Measurements from ENCODE around the gene SPACA4. TPM values are rescaled to one million over a fixed set of nuclear protein-coding genes. Genes with fewer than 3 reads are reported as not detected.

SPACA4 gene
- total RNA-seq, 1 donor from 2014 or later = not detected

- DNase-seq = no peak
- intact Hi-C loops (cut with DNase I) = loop anchor here (10.0 kb wide), 1 partner anchor 95 kb away; no protein-coding TSS in a partner anchor
- no peak for ATAC-seq (ENCODE audit: poor library complexity)
Measured at GRCh38 chr19:48639483-48640375, 33.2 kb downstream of the SPACA4 start.

- DNase-seq (no peak), ATAC-seq (ENCODE audit: poor library complexity) (no peak)
- intact Hi-C loops (cut with DNase I) = loop anchor here (10.0 kb wide), 1 partner anchor 93 kb away; no protein-coding TSS in a partner anchor
Measured at GRCh38 chr19:48641850-48642249, 35.3 kb downstream of the SPACA4 start.

GRCh38 chr19:48642862-48643261 is 36.3 kb downstream of the SPACA4 start:
- intact Hi-C loops (cut with DNase I) = loop anchor here (10.0 kb wide), 1 partner anchor 92 kb away; no protein-coding TSS in a partner anchor
- DNase-seq = no peak
- no peak for ATAC-seq (ENCODE audit: poor library complexity)

DNA sequence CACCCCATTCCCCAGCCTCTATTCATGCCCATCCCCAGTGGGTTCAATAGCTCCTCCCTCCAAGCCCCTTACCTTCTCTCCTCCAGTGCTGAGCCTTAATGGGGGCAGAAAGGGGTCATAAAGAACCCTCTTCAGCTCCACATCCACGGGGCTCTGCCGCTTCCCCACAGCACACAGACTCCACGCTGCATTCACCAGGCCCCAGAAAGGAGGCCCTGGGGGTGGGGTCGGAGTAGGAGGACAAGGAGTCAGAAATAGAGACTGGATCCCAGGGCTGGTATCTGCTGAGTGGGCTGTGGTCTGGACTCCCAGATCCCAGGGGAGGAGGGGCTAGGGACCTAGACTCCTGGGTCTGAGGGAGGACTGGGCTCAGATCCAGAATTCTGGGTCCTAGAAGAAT is 37.8 kb downstream of the SPACA4 start:
- DNase-seq (no peak), ATAC-seq (ENCODE audit: poor library complexity) (no peak)
- intact Hi-C loops (cut with DNase I) = loop anchor here (10.0 kb wide), 1 partner anchor 90 kb away; no protein-coding TSS in a partner anchor

DNA sequence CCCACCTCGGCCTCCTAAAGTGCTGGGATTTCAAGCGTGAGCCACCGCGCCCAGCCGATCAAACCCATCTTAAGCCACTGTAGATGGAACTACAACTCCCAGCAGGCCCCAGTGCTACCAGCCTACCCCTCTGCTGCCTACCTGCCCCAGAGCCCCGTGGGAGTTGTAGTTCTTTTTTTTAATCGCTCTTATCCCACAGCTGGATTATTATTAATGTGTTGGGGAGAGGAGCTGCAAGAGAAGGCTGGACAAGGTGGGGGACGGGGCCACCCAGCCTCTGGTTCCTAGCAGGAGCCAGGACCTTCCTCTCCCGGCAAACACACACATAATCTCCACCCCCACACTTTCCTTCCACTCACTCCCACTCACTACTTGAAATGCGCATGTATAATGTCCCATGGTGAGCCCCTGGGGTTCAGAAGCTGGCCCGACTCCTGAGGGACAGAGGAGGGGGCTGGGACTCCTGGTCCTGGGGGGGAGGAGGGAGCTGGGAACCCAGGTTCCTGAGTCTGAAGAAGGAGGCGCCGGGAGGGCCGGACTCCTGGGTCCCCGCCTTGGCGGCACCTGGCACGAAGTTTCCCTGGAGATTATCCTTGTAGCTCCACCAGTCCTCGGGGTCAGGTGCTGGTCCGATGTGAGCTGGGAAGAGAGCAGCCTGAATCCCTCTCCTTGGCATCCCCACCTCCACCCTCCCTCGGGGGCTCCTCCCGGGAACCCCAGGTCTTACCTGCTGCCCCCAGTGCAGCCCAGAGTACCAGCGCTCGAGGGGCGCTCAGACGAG is 38.5 kb downstream of the SPACA4 start:
- intact Hi-C loops (cut with DNase I) = loop anchor here (10.0 kb wide), 1 partner anchor 90 kb away; no protein-coding TSS in a partner anchor
- DNase-seq (peak; percentile 79), ATAC-seq (ENCODE audit: poor library complexity) (peak; percentile 78)

GRCh38 chr19:48645620-48646000 is 39.1 kb downstream of the SPACA4 start:
- intact Hi-C loops (cut with DNase I) = loop anchor here (10.0 kb wide), 1 partner anchor 89 kb away; no protein-coding TSS in a partner anchor
- ATAC-seq (ENCODE audit: poor library complexity) = peak; percentile 11
- DNase-seq = no peak

- intact Hi-C loops (cut with DNase I) = loop anchor here (10.0 kb wide), 1 partner anchor 89 kb away; no protein-coding TSS in a partner anchor
- peak; percentile 95 for ATAC-seq (ENCODE audit: poor library complexity)
Measured at GRCh38 chr19:48646001-48646721, 39.6 kb downstream of the SPACA4 start, which contains the start of gene CA11. CA11 (minus strand) TSS chr19:48646187; CDS start chr19:48645632, 555 bp downstream.

DNA sequence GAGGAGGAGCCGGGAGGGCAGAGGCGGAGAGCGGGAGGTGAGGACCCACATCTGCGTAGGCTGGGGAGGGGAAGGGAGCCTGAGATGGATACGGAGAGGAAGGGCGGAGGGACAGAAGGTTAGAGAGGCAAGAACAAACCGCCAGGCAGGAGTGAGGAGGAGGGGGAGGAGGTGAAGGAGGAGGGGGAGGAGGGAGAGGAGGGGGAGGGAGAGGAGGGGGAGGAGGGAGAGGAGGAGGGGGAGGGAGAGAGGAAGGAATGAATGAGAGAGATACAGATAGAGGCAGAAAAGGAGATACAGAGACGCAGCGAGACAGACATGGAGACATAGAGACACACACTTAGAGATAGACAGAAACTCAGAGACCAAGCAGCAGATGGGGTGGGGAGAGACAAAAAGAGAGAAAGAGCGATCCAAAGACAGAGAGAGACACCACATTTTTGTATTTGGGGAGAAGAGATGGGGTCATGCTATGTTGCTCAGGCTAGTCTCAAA is 40.2 kb downstream of the SPACA4 start:
- intact Hi-C loops (cut with DNase I) = loop anchor here (10.0 kb wide), 1 partner anchor 88 kb away; no protein-coding TSS in a partner anchor
- DNase-seq (no peak), ATAC-seq (ENCODE audit: poor library complexity) (no peak)

More at GRCh38 chr19:48646001-48646721, 39.6 kb downstream of the SPACA4 start, which contains the start of gene CA11:
- DNase-seq = peak; percentile 90

- ATAC-seq (ENCODE audit: poor library complexity) (no peak), DNase-seq (no peak)
- intact Hi-C loops (cut with DNase I) = loop anchor here (10.0 kb wide), 1 partner anchor 87 kb away; no protein-coding TSS in a partner anchor
Measured at GRCh38 chr19:48648134-48648533, 41.6 kb downstream of the SPACA4 start.

GRCh38 chr19:48650974-48651682 is 44.6 kb downstream of the SPACA4 start:
- intact Hi-C loops (cut with DNase I) = no loop called here
- DNase-seq (no peak), ATAC-seq (ENCODE audit: poor library complexity) (no peak)

- intact Hi-C loops (cut with DNase I) = no loop called here
- DNase-seq = no peak
- ATAC-seq (ENCODE audit: poor library complexity) = no peak
Measured at GRCh38 chr19:48651683-48652048, 45.1 kb downstream of the SPACA4 start.

GRCh38 chr19:48654299-48655059 is 47.9 kb downstream of the SPACA4 start:
- ATAC-seq (ENCODE audit: poor library complexity) (no peak), DNase-seq (no peak)
- intact Hi-C loops (cut with DNase I) = no loop called here

DNA sequence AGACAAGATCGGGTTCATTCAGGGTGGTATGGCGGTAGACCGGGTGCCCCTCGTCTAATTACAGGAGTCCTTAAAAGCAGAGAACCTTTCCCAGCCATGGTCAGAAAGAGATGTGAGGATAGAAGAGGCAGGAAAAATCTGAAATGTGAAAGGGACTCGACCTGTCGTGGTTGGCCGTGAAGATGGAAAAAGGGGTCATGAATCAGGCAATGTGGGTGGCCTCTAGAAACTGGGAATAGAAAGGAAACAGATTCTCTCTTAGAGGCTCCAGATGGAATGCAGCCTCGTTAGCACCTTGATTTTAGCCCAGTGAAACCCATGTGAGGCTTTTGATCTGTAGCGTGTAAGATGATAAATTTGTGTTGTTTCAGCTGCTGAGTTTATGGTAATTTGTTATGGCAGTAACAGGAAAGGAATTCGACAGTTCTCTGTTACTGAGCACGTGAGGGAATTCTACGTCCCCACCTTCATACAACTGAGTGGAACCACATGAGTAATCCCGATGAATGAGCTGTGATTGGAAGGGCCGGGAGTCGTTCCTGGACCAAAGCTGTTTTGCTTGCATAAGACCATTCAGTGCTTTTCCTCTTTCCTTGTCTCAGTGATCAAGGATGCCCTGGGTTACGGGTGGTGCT is 50.4 kb downstream of the SPACA4 start:
- intact Hi-C loops (cut with DNase I) = no loop called here
- ATAC-seq (ENCODE audit: poor library complexity) (no peak), DNase-seq (no peak)
